Dermis blood vessel endothelial cell (primary cell): ENCODE results near the gene TMEM255B. TPM values are rescaled to one million over a fixed set of nuclear protein-coding genes. Genes with fewer than 3 reads are reported as not detected.

Source experiments
- DNase-seq: peaks from one replicate; pipeline ENCODE4 v3.0.0; 2010
- total RNA-seq: library from RNA; depleted of rRNA; stranded (reverse); fragments of >200 nt; gene quantifications from 2 replicates; pipeline ENCODE4 v1.2.3, GENCODE V29; 2014

Gene TMEM255B
- total RNA-seq, 1 donor from 2014 or later = 72.3 TPM

DNA sequence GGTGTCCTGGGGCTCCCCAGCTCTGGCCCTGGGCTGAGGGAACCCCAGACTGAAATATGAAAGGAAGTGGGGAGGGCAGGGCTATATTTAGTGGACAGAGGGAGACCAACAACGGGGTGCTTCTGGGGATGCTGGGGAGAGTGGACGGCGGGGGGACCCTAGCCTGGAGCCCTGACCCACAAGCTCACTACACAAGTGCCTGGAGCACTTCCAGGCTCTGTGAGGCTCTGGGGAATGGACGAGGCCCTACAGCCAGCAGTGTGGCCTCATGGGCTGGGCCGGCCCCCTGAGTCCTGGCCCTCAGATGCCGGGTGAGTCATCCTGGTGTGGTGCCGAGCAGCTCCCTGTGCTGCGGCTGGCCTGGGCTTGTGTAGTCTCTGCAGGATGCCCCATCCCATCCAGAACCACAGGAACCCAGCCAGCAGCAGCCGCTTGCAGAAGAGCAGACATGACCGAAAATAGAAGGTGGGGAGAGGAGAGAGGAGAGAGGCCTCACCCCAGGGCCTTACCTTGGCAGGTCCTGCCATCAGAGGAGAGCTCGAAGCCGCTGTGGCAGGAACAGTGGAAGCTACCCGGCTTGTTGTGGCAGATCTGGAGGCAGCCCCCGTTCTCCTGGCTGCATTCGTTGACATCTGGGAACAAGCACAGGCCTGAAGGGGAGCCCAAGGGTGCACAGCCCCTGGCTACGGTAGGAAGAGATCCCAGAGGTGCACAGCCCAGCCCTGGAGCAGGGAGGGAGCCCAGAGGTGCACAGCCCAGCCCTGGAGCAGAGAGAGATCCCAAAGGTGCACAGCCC is 78.7 kb downstream of the TMEM255B start:
- peak; percentile 93 for DNase-seq

- DNase-seq = no peak
Observed at GRCh38 chr13:113838711-113839201, 79.7 kb downstream of the TMEM255B start.

DNA sequence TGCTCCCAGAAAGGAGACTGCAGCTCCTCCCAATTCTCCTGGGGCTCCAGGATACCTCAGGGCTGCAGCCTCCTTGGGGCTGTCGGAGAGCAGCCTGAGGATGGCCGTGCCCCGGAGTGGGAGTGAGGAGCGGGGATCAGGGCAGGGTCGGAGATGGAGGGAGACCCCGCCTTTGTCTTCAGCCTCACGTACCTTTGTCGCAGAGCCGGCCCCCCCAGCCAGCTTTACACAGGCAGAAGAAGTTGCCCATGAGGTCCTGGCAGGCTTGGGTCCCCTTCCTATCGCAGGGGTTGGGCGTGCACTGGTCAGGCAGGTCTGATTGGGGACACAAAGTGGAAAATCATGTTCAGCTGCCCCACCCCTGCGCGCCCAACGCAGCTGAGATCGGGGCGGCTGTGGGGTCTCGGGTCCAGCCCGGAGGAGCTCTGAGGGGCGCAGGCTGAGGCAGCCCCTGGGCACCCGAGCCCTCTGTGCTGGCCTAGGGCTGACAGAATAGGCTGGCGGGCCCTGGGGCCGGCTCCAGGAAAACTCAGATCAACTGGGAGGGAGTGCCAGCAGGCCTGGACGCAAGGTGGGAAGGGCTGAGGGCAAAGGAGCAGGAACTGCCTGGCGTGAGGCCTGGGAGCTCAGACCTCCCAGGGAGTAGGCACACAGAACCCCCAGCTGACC is 80.6 kb downstream of the TMEM255B start:
- no peak for DNase-seq

- no peak for DNase-seq
Observed at GRCh38 chr13:113840541-113841352, 81.7 kb downstream of the TMEM255B start.

GRCh38 chr13:113841353-113841650 is 82.3 kb downstream of the TMEM255B start:
- peak; percentile 46 for DNase-seq

GRCh38 chr13:113842336-113843062 is 83.5 kb downstream of the TMEM255B start:
- no peak for DNase-seq

- DNase-seq = no peak
Observed at GRCh38 chr13:113843063-113843654, 84.1 kb downstream of the TMEM255B start.

DNA sequence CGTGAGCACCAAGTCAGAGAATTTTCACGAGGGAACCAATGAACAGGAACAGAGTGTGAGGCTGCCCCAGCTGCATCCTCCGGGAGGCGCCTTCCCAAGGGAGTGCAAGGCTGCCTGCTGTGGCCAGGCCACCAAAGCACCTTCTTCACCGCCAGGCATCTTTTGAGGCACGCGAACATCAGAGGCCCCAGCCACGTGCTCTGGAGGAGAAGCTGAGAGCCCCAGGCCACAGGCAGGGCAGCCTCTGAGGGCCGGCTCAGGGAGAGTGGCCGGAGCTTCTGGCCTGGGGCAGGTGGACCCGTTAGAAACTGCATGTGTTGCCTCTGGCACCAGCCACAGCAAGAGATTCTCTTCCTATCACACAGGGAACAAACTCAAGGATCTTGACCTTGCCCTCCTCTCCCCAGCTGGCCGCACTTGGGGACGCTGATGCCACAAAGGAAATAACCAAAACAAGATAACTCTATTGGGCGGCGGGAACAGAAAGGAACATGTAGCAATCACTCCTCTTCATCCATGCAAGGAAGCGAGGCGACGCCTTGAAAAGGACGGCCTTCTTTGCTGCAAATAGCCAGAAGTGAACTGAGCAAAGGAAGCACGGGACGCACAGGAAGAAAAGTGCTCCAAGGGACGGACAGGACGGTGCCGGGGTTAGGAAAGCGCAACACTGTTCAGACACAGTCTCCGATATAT is 85.0 kb downstream of the TMEM255B start:
- DNase-seq = no peak

DNA sequence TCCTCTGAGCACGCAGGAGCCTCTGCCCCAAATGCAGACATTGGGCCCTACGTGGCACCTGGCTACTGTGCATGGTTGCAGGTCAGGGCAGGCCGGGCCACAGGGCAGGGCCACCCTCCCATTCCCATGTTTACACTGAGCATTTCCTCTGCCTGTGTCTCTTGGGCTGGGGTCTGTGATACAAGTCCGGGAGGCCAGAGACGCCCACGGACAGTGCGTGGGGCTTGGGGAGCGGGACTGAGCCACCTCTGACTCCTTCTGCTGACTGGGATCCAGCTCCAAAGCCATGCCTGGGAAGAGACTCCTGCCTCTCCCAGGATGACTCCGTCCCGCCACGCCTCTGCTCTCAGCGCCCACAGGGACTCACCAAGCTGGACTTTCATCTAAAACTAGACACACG is 86.0 kb downstream of the TMEM255B start:
- no peak for DNase-seq

DNA sequence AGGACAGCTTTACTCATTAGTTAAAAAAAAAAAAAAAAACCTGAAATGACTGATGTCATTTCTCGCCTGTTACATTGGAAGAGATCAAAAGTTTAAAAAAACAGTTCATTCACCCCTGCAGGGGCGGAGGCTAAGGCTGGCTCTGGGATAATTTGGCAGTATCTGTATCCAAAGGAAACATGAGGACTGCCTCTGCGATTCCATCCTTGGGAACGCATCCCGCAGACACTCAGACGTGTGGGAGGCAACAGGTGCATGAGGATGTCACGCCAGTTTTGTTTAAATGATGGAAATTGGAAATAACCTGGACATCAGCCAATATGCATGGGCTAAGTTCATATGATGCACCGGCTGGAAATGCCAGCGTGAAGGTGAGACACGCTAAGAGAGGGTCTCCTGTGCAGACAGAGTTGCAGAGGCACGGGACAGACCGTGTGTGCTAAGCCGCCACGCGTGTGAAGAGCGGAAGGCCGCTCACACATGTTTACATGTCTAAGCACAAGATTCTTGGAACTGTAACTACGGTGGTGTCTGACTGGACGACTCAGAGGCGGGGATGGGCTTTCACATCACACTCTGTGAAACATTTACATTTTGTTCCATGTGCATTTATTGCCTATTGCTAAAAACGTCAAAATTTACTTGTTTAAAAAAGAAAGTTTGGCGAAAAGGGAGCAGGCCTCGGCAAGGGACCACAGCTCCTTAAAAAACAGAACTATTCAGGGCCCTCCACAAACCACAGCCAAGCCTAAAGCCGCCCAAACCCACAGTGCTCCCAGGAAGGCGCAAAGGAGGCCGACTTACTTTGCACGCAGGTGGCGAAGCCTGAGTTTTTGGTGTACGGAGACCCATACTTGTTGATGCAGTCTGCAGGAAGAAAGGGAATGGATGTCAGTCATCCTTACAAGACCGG is 87.0 kb downstream of the TMEM255B start:
- DNase-seq = no peak

- DNase-seq = no peak
Observed at GRCh38 chr13:113846636-113847318, 87.8 kb downstream of the TMEM255B start.

DNA sequence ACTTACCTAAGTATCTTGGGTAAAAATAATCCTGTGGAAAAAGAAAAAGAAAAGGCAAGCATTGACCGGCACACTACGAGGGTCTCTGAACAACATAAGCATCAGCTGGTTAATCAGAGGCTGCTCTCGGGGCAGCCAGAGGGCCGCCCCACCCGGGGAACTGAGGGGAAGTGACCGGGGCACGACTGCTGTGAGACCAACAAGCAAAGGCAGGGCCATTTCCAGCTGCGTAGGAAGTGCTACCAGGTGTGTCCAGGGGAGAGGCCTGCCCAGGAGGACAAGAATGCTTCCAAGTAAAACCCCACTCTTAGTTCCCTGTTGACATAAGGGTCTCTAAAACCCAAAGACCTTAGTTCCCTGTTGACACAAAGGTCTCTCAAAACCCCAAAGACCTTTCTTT is 89.0 kb downstream of the TMEM255B start:
- no peak for DNase-seq

DNA sequence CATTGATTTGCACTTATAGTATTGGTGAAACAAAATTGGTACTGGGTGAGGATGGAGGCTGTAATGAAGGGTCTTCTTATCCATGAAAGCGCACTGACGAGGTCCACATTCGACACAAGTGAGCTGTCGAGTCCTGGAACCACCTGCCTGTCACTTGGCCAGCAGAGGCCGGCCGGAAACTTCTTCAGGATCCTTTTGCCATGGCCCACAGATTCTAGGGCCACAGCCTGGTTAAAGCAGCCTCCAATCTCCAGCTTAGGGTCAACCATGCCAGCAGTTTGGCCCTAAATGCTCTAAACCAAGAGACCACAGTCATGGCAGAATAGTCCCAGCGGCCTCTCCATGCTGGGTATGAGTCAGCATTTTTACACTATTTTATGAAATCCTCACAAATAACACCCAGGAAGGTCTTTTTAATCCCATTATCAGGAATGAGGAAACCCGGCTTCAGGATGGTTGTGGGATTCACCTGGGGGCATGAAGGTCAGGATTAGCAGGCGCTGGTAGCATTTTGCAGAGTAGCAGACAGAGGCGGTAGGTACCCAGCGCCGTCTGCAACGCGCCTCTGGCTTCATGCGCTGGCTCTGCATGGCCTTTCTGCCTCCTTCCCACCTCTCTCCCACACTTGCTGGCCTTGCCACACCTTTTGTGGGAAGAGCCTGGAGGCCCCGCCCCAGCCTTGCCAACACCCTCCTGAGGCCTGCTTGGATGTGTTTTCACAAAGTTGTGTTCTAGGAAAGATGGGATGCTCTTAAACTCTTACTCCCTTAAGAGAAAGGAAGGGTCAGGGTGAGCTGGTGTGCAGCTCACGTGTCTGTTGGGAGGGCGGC is 89.6 kb downstream of the TMEM255B start:
- no peak for DNase-seq

GRCh38 chr13:113849546-113849945 is 90.5 kb downstream of the TMEM255B start:
- no peak for DNase-seq

DNA sequence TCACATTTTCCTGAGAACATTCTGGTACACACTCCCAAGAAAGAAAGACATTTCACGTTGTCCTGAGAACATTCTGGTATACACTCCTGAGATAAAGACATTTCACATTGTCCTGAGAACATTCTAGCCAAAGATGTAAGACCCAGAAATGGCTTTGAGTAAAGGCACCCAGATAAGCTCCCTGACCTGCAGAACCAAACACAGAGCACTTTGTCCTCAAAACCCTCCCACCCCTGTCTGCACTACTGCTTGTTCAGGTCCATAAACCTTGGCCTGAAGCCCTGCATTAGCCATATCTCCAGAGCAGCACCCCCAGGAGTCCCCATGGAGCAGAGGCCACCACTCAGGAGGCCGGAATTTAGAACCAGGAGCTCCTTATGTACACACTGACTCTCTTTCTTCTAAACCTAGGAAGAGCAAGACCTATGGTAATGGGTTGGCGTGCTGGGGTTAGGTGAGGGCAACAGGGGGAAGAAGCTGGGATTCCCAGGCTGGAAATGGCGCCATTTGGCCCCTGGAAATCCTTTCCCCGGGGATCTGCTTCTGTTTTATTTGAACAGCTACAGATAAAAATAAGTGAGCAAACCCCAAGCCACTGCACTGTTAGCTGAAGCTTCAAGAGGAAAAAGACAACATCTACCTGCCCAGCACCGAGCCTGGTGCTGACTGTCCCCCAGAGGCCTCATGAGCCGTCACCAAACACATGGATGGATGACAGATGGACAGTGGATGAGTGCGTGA is 91.1 kb downstream of the TMEM255B start:
- no peak for DNase-seq

- DNase-seq = no peak
Observed at GRCh38 chr13:113850722-113851479, 91.9 kb downstream of the TMEM255B start.

DNA sequence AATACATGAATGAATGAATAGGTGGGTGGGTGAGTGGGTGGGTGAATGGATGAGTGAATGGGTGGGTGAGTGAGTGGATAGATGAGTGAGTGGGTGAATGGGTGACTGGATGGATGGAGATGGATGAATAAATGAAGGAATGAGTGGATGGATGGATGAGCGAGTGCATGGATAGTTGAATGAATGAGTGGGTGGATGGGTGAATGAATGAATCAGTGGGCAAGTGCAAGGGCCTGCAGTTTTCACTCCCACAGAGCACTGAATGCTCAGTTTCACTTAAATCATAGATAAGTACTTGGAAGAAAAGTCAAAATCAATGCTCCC is 92.4 kb downstream of the TMEM255B start:
- DNase-seq = no peak
